H1 (cell line): ENCODE measurements around the gene CD47. TPM values are rescaled to one million over a fixed set of nuclear protein-coding genes. Genes with fewer than 3 reads are reported as not detected.

Experiments
- CHD1 ChIP-seq: IDR thresholded peaks from 2 replicates; pipeline ENCODE4 v1.6.1; 2012; ENCODE audit warnings: low read depth, low read length, improper control_type of control experiment
- PHF8 ChIP-seq: fragments of 200-600 bp; sonication (generic); conservative IDR thresholded peaks from 2 replicates; pipeline ENCODE4 v1.7.1; 2012; ENCODE audit warnings: low read depth, mild to moderate bottlenecking, inconsistent platforms, low read length, moderate library complexity
- POLR2AphosphoS5 ChIP-seq: IDR thresholded peaks from 2 replicates; pipeline ENCODE4 v1.6.1; 2011; ENCODE audit warnings: low read depth, low read length
- RBBP5 ChIP-seq: IDR thresholded peaks from 2 replicates; pipeline ENCODE4 v1.7.1; 2012; ENCODE audit warnings: low read depth, mild to moderate bottlenecking, inconsistent platforms, low read length, moderate library complexity, borderline replicate concordance
- SAP30 ChIP-seq: fragments of 300-600 bp; sonication (generic); IDR thresholded peaks from 2 replicates; pipeline ENCODE4 v1.7.1; 2012; ENCODE audit warnings: low read length, moderate library complexity, mild to moderate bottlenecking, inconsistent platforms; ENCODE audit not compliant: insufficient read depth, insufficient replicate concordance
- TAF1 ChIP-seq: IDR thresholded peaks from 2 replicates; pipeline ENCODE4 v1.6.1; 2011; ENCODE audit warnings: mild to moderate bottlenecking, low read depth, low read length
- ZNF274 ChIP-seq: IDR thresholded peaks from 2 replicates; pipeline ENCODE4 v1.7.0; 2012; ENCODE audit warnings: low read length, borderline replicate concordance; ENCODE audit errors: extremely low read depth
- polyA plus RNA-seq, 7 experiments: library from polyadenylated mRNA; depleted of rRNA in 3 of 7; stranded (reverse) in 5 of 7; unstranded in 2 of 7; fragments of >200 nt in 5 of 7; fragments of 200-250 nt in 2 of 7; gene quantifications; 1 replicate in 5 of 7; 2 replicates in 1 of 7; 4 replicates in 1 of 7; pipeline versions ENCODE4 v1.2.1 to v1.2.3, GENCODE V29; 2011 to 2013; ENCODE audit warnings: missing spikeins in 2 of 7, mixed read lengths in 2 of 7
- total RNA-seq: library from RNA; stranded (reverse); fragmentation: NEBNext Ultra II Directional; extraction: Animal tissue kit (Norgen Biotek cat#: 25700); gene quantifications from 2 replicates; pipeline ENCODE4 v1.2.1, GENCODE V29; 2021
- TF ChIP-seq, protein P1 (sequence below): IDR thresholded peaks from 2 replicates; pipeline ENCODE4 v1.6.1; 2012; ENCODE audit warnings: low read length, inconsistent platforms
- TF ChIP-seq, protein P2 (sequence below): IDR thresholded peaks from 2 replicates; pipeline ENCODE4 v1.6.1; 2012; ENCODE audit warnings: inconsistent platforms

The CD47 gene
- total and polyA plus RNA-seq, 2 of the 8 experiments (the other 6 are each of a cell fraction or from before 2014, with no cell fraction given) = 14.4 to 19.3 TPM

DNA sequence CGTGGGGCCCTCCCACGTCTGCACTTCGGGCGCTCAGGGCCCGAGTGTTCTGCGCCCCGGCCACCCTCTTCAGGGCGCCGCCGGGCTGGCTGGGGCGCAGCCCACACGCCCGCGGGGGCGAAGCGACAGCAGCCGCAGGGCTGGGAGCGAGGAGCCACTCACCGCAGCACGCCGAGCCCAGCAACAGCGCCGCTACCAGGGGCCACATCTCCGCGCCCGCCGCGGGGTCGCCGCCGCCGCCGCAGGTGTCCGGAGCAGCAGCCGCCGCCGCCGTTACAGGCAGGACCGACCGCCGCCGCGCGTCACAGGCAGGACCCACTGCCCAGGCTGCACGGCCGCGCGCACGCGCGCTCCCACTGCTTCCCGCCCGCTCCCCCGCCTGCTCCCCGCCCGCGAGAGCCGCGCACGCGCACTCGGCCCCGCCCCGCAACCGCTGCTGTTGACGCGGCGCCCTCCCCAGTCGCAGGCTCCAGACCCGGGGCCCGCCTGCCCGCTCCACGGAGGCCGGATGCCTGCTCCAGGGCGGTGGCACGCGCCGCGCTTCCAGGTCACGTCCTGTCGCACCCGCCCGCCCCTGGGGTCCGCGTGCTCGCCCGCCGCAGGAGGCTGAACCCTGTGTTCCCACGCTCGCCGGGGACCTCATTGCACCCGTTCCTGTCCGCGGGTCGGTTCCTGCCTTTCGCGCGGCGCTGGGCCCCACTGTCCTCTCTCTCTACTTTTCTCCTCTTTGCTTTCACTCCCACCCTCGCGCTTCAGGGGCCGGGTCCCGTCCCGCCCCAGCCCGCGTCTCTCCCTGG, at the start of gene CD47 (continued):
- TF ChIP-seq, protein P1, sequence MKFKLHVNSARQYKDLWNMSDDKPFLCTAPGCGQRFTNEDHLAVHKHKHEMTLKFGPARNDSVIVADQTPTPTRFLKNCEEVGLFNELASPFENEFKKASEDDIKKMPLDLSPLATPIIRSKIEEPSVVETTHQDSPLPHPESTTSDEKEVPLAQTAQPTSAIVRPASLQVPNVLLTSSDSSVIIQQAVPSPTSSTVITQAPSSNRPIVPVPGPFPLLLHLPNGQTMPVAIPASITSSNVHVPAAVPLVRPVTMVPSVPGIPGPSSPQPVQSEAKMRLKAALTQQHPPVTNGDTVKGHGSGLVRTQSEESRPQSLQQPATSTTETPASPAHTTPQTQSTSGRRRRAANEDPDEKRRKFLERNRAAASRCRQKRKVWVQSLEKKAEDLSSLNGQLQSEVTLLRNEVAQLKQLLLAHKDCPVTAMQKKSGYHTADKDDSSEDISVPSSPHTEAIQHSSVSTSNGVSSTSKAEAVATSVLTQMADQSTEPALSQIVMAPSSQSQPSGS = no peak
- TF ChIP-seq, protein P2, sequence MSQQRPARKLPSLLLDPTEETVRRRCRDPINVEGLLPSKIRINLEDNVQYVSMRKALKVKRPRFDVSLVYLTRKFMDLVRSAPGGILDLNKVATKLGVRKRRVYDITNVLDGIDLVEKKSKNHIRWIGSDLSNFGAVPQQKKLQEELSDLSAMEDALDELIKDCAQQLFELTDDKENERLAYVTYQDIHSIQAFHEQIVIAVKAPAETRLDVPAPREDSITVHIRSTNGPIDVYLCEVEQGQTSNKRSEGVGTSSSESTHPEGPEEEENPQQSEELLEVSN = peak; percentile 79
- peak; percentile 37; the same call in 1 of the 2 replicates for TF ChIP-seq TAF1
- no peak for TF ChIP-seq CHD1
- peak; percentile 93; the same call in 1 of the 2 replicates for TF ChIP-seq RBBP5
- no peak for TF ChIP-seq ZNF274
- 0 out of 2 replicates have a peak, but pooled peaks have one; percentile 58 for TF ChIP-seq PHF8
- TF ChIP-seq SAP30 = no peak
- peak; percentile 30; the same call in 1 of the 2 replicates for TF ChIP-seq POLR2AphosphoS5
